ENCODE data around the gene SLC34A2.
A peak's percentile ranks its signal among the peaks of the same experiment; 100 is the strongest.

Gene SLC34A2, protein sequence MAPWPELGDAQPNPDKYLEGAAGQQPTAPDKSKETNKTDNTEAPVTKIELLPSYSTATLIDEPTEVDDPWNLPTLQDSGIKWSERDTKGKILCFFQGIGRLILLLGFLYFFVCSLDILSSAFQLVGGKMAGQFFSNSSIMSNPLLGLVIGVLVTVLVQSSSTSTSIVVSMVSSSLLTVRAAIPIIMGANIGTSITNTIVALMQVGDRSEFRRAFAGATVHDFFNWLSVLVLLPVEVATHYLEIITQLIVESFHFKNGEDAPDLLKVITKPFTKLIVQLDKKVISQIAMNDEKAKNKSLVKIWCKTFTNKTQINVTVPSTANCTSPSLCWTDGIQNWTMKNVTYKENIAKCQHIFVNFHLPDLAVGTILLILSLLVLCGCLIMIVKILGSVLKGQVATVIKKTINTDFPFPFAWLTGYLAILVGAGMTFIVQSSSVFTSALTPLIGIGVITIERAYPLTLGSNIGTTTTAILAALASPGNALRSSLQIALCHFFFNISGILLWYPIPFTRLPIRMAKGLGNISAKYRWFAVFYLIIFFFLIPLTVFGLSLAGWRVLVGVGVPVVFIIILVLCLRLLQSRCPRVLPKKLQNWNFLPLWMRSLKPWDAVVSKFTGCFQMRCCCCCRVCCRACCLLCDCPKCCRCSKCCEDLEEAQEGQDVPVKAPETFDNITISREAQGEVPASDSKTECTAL

DNA sequence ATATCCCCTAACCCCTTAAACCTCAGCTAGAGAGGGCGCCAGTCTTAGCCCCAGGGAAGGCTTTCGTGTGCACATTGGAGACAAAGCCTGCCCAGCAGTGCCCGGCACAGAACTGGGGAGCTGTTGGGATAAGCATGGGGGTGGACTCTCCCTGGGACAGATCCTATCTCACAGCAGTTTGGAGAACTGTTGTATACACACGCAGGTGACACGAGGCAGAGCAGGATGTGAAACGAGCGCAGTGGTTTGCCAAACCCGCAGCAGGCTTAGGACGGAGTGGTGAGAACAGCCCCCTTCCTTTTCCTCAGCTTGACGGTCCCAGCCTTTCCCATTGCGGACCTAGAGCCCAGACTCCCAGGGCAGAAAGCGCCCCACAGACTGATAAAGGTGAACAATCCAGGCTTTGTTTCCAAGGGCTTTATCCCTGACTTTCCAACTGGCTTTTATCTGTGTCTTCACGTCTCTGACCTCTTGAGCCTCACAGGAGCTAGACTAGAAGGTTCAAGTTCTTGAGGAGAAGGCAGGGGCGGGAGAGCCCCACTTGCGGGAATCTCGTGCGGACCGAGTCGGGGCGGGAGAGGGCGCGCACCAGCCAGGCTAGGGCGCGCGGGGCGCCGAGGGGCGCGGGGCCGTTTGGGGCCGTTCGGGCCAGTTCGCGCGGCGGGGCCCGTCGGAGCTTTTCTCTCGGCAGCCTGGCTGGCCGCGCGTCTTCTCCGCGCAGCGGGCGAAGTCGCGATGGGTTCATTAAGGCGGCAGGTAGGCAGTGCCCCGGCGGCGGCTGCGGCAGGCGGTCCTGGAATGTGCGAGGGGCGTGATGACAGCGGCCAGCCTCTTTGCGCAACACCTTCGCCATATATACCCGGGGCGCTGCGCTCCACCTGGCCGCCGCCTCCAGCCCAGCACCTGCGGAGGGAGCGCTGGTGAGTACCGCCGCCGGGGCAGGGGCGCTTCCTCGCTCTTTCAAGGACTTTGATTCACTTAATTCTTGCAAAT is at the start of gene SLC34A2:
Gene SLC34A2, plus strand, starts transcription at position 881 of the 993 bp plus-strand sequence. CDS start 6,650 bp downstream, outside the sequence.
- TF ChIP-seq CREB1 (IDR thresholded peaks at IDR 0.05; ENCODE audit: low read depth) (no peak), TAF1 (IDR thresholded peaks at IDR 0.05; ENCODE audit: low read depth) (peak; percentile 71), ZBTB7A (IDR thresholded peaks at IDR 0.05; ENCODE audit: low read depth) (0 out of 2 replicates have a peak, but pooled peaks have one; percentile 15), CEBPB (IDR thresholded peaks at IDR 0.05) (peak; percentile 99), TCF12 (IDR thresholded peaks at IDR 0.05; ENCODE audit: low read depth) (peak; percentile 88), USF1 (IDR thresholded peaks at IDR 0.05) (no peak), EP300 (IDR thresholded peaks at IDR 0.05; ENCODE audit: borderline replicate concordance) (peak; percentile 84), MAX (IDR thresholded peaks at IDR 0.05) (peak; percentile 93), NFIC (IDR thresholded peaks at IDR 0.05) (peak; percentile 61; the same call in 1 of the 2 replicates), FOXM1 (IDR thresholded peaks at IDR 0.05; ENCODE audit: borderline replicate concordance, low read depth) (no peak), YY1 (IDR thresholded peaks at IDR 0.05; ENCODE audit: low read depth) (peak; percentile 68; the same call in 1 of the 2 replicates), TEAD4 (IDR thresholded peaks at IDR 0.05) (peak; percentile 95), RAD21 (IDR thresholded peaks at IDR 0.05; ENCODE audit: low read depth) (no peak), EGR1 (IDR thresholded peaks at IDR 0.05) (no peak)
- TF ChIP-seq, protein P1, sequence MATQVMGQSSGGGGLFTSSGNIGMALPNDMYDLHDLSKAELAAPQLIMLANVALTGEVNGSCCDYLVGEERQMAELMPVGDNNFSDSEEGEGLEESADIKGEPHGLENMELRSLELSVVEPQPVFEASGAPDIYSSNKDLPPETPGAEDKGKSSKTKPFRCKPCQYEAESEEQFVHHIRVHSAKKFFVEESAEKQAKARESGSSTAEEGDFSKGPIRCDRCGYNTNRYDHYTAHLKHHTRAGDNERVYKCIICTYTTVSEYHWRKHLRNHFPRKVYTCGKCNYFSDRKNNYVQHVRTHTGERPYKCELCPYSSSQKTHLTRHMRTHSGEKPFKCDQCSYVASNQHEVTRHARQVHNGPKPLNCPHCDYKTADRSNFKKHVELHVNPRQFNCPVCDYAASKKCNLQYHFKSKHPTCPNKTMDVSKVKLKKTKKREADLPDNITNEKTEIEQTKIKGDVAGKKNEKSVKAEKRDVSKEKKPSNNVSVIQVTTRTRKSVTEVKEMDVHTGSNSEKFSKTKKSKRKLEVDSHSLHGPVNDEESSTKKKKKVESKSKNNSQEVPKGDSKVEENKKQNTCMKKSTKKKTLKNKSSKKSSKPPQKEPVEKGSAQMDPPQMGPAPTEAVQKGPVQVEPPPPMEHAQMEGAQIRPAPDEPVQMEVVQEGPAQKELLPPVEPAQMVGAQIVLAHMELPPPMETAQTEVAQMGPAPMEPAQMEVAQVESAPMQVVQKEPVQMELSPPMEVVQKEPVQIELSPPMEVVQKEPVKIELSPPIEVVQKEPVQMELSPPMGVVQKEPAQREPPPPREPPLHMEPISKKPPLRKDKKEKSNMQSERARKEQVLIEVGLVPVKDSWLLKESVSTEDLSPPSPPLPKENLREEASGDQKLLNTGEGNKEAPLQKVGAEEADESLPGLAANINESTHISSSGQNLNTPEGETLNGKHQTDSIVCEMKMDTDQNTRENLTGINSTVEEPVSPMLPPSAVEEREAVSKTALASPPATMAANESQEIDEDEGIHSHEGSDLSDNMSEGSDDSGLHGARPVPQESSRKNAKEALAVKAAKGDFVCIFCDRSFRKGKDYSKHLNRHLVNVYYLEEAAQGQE (IDR thresholded peaks at IDR 0.05; ENCODE audit: low read depth) = no peak

GRCh38 chr4:25608644-25609043 is 47.0 kb upstream of the SLC34A2 start:
- TF ChIP-seq USF1 (IDR thresholded peaks at IDR 0.05) (no peak), EGR1 (IDR thresholded peaks at IDR 0.05) (no peak), CEBPB (IDR thresholded peaks at IDR 0.05) (no peak), NFIC (IDR thresholded peaks at IDR 0.05) (no peak), FOXM1 (IDR thresholded peaks at IDR 0.05; ENCODE audit: borderline replicate concordance, low read depth) (no peak), TAF1 (IDR thresholded peaks at IDR 0.05; ENCODE audit: low read depth) (no peak)

- TF ChIP-seq CEBPB (IDR thresholded peaks at IDR 0.05) = no peak
- TF ChIP-seq MAX (IDR thresholded peaks at IDR 0.05) = no peak
- no peak for TF ChIP-seq CREB1 (IDR thresholded peaks at IDR 0.05; ENCODE audit: low read depth)
- TF ChIP-seq EP300 (IDR thresholded peaks at IDR 0.05; ENCODE audit: borderline replicate concordance) = no peak
- TF ChIP-seq, protein P1 (IDR thresholded peaks at IDR 0.05; ENCODE audit: low read depth) = no peak
- TF ChIP-seq USF1 (IDR thresholded peaks at IDR 0.05) = no peak
- no peak for TF ChIP-seq EGR1 (IDR thresholded peaks at IDR 0.05)
- TF ChIP-seq ZBTB7A (IDR thresholded peaks at IDR 0.05; ENCODE audit: low read depth) = no peak
- no peak for TF ChIP-seq NFIC (IDR thresholded peaks at IDR 0.05)
- TF ChIP-seq YY1 (IDR thresholded peaks at IDR 0.05; ENCODE audit: low read depth) = no peak
- no peak for TF ChIP-seq TAF1 (IDR thresholded peaks at IDR 0.05; ENCODE audit: low read depth)
- no peak for TF ChIP-seq FOXM1 (IDR thresholded peaks at IDR 0.05; ENCODE audit: borderline replicate concordance, low read depth)
- TF ChIP-seq TEAD4 (IDR thresholded peaks at IDR 0.05) = no peak
- no peak for TF ChIP-seq RAD21 (IDR thresholded peaks at IDR 0.05; ENCODE audit: low read depth)
Measured at GRCh38 chr4:25609976-25610375, 45.7 kb upstream of the SLC34A2 start.

DNA sequence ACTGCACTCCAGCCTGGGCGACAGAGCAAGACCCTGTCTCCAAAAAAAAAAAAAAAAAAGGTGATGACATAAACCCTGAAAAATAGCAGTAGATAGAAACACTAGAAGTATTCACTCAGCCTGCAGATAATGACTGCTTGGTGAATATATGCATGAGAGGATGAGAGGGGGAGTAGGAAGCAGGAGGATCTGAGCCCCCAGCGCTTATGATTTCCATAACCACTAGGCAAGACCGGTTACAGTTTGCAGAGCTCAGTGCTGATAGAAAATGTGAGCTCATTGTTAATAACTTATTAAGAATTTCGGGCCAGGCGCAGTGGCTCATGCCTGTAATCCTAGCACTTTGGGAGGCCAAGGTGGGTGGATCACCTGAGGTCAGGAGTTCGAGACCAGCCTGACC is 40.8 kb upstream of the SLC34A2 start:
- TF ChIP-seq TAF1 (IDR thresholded peaks at IDR 0.05; ENCODE audit: low read depth) (no peak), RAD21 (IDR thresholded peaks at IDR 0.05; ENCODE audit: low read depth) (no peak), CEBPB (IDR thresholded peaks at IDR 0.05) (no peak), NFIC (IDR thresholded peaks at IDR 0.05) (no peak), ZBTB7A (IDR thresholded peaks at IDR 0.05; ENCODE audit: low read depth) (no peak), CREB1 (IDR thresholded peaks at IDR 0.05; ENCODE audit: low read depth) (no peak), USF1 (IDR thresholded peaks at IDR 0.05) (no peak), TEAD4 (IDR thresholded peaks at IDR 0.05) (no peak), EGR1 (IDR thresholded peaks at IDR 0.05) (no peak), YY1 (IDR thresholded peaks at IDR 0.05; ENCODE audit: low read depth) (no peak), FOXM1 (IDR thresholded peaks at IDR 0.05; ENCODE audit: borderline replicate concordance, low read depth) (no peak), EP300 (IDR thresholded peaks at IDR 0.05; ENCODE audit: borderline replicate concordance) (no peak), MAX (IDR thresholded peaks at IDR 0.05) (no peak), TCF12 (IDR thresholded peaks at IDR 0.05; ENCODE audit: low read depth) (no peak)
- TF ChIP-seq, protein P1 (IDR thresholded peaks at IDR 0.05; ENCODE audit: low read depth) = no peak

Data from Ishikawa (cell line).